Astrocyte (in vitro differentiated cells and primary cell): Measurements from ENCODE around the gene MED13L. TPM values are rescaled to one million over a fixed set of nuclear protein-coding genes. Genes with fewer than 3 reads are reported as not detected.

Experiments
- DNase-seq: peaks from one replicate; pipeline ENCODE4 v3.0.0-alpha.2; 2010; ENCODE audit warnings: low read depth
- FAIRE-seq: peaks from 2 replicates; lab custom pipeline; 2011; peaks lifted over from hg19 to GRCh38; lab: Jason Lieb, UNC
- H2AFZ ChIP-seq: 2 replicates; pipeline ENCODE4 v1.6.0; 2012; ENCODE audit warnings: low read depth, low read length, inconsistent platforms
- H3K27ac ChIP-seq: 2 replicates; pipeline ENCODE4 v1.5.1; 2011; ENCODE audit warnings: low read depth, low read length, inconsistent platforms
- H3K27me3 ChIP-seq: 2 replicates; pipeline ENCODE4 v1.6.0; 2011; ENCODE audit warnings: low read length, inconsistent platforms; ENCODE audit not compliant: insufficient read depth
- H3K36me3 ChIP-seq: 2 replicates; pipeline ENCODE4 v1.5.1; 2011; ENCODE audit warnings: low read length, inconsistent platforms; ENCODE audit not compliant: insufficient read depth
- H3K4me1 ChIP-seq: 2 replicates; pipeline ENCODE4 v1.5.1; 2011; ENCODE audit warnings: low read length, inconsistent platforms; ENCODE audit not compliant: insufficient read depth
- H3K4me2 ChIP-seq: 2 replicates; pipeline ENCODE4 v1.6.0; 2012; ENCODE audit warnings: low read length, inconsistent platforms
- H3K4me3 ChIP-seq: 2 replicates; pipeline ENCODE4 v1.5.1; 2011; ENCODE audit warnings: low read depth, mild to moderate bottlenecking, low read length, inconsistent platforms; ENCODE audit not compliant: insufficient read depth
- H3K79me2 ChIP-seq: 2 replicates; pipeline ENCODE4 v1.6.0; 2012; ENCODE audit warnings: mild to moderate bottlenecking, low read length, inconsistent platforms; ENCODE audit not compliant: insufficient read depth
- H3K9ac ChIP-seq: 2 replicates; pipeline ENCODE4 v1.6.0; 2012; ENCODE audit warnings: mild to moderate bottlenecking, low read length, inconsistent platforms
- H3K9me3 ChIP-seq: 2 replicates; pipeline ENCODE4 v1.5.1; 2012; ENCODE audit warnings: low read depth, mild to moderate bottlenecking, low read length, inconsistent platforms; ENCODE audit not compliant: insufficient read depth
- H4K20me1 ChIP-seq: 2 replicates; pipeline ENCODE4 v1.6.0; 2012; ENCODE audit warnings: low read length, inconsistent platforms; ENCODE audit not compliant: insufficient read depth
- H3K27ac Mint-ChIP-seq: one replicate; pipeline ENCODE4 v1.8.0; 2021; ENCODE audit warnings: mild to moderate bottlenecking, mixed read lengths; ENCODE audit not compliant: unreplicated experiment
- H3K27me3 Mint-ChIP-seq: one replicate; pipeline ENCODE4 v1.8.0; 2021; ENCODE audit warnings: low read depth, mixed read lengths; ENCODE audit not compliant: unreplicated experiment
- H3K36me3 Mint-ChIP-seq: one replicate; pipeline ENCODE4 v1.8.0; 2021; ENCODE audit warnings: low read depth, mixed read lengths; ENCODE audit not compliant: unreplicated experiment
- H3K4me1 Mint-ChIP-seq: one replicate; pipeline ENCODE4 v1.8.0; 2021; ENCODE audit warnings: low read depth, mixed read lengths; ENCODE audit not compliant: unreplicated experiment
- H3K4me3 Mint-ChIP-seq: one replicate; pipeline ENCODE4 v1.8.0; 2021; ENCODE audit warnings: mild to moderate bottlenecking, moderate library complexity, mixed read lengths; ENCODE audit not compliant: unreplicated experiment
- H3K9me3 Mint-ChIP-seq: one replicate; pipeline ENCODE4 v1.8.0; 2021; ENCODE audit warnings: mild to moderate bottlenecking, mixed read lengths; ENCODE audit not compliant: unreplicated experiment
- CTCF ChIP-seq: IDR thresholded peaks from 2 replicates; pipeline ENCODE4 v1.5.1; 2011; ENCODE audit warnings: low read depth, mild to moderate bottlenecking, inconsistent platforms, low read length, moderate library complexity; ENCODE audit not compliant: insufficient read depth
- EZH2 ChIP-seq: IDR thresholded peaks from 2 replicates; pipeline ENCODE4 v1.6.1; 2012; ENCODE audit warnings: mild to moderate bottlenecking, low read length, inconsistent platforms; ENCODE audit not compliant: insufficient read depth
- total RNA-seq: library from RNA; stranded (reverse); gene quantifications from 2 replicates; pipeline ENCODE4 v1.2.1, GENCODE V29; 2021

MED13L gene
- total RNA-seq, 1 donor from 2014 or later = 153 TPM

GRCh38 chr12:115968211-115968610 lies 309.3 kb downstream of the MED13L start:
- TF ChIP-seq EZH2 (no peak), CTCF (no peak)
- H2AFZ ChIP-seq = no peak overlapping the region
- H3K79me2 ChIP-seq = no peaks in the 10 kb centered on the region
- no peak overlapping the region for H3K4me3 Mint-ChIP-seq
- peaks cover under 1% of the 10 kb centered on the region for H4K20me1 ChIP-seq
- peaks cover 11% of the 10 kb centered on the region for H3K4me1 ChIP-seq
- H3K9me3 Mint-ChIP-seq = no peaks in the 10 kb centered on the region
- H3K27ac ChIP-seq = no peak overlapping the region
- H3K4me1 Mint-ChIP-seq = peaks cover 21% of the 10 kb centered on the region
- H3K27ac Mint-ChIP-seq = no peak overlapping the region
- H3K36me3 ChIP-seq = peaks cover 55% of the 10 kb centered on the region
- H3K27me3 ChIP-seq = no peaks in the 10 kb centered on the region
- no peak for DNase-seq
- no peak for FAIRE-seq
- H3K36me3 Mint-ChIP-seq = peaks cover 22% of the 10 kb centered on the region
- H3K4me3 ChIP-seq = no peak overlapping the region
- H3K9me3 ChIP-seq = no peaks in the 10 kb centered on the region
- no peak overlapping the region for H3K4me2 ChIP-seq
- no peak overlapping the region for H3K9ac ChIP-seq
- no peaks in the 10 kb centered on the region for H3K27me3 Mint-ChIP-seq

GRCh38 chr12:115966376-115966775 lies 311.1 kb downstream of the MED13L start:
- H3K27me3 ChIP-seq = no peaks in the 10 kb centered on the region
- Mint-ChIP-seq H3K4me1 (peaks cover 23% of the 10 kb centered on the region), H3K27me3 (no peaks in the 10 kb centered on the region), H3K27ac (peak overlapping the region; percentile 58), H3K9me3 (no peaks in the 10 kb centered on the region), H3K4me3 (no peak overlapping the region), H3K36me3 (peaks cover 16% of the 10 kb centered on the region)
- H4K20me1 ChIP-seq = peaks cover 5% of the 10 kb centered on the region
- H3K4me3 ChIP-seq = no peak overlapping the region
- H3K36me3 ChIP-seq = peaks cover 43% of the 10 kb centered on the region
- TF ChIP-seq CTCF = no peak
- TF ChIP-seq EZH2 = no peak
- H3K4me2 ChIP-seq = no peak overlapping the region
- no peak overlapping the region for H2AFZ ChIP-seq
- H3K4me1 ChIP-seq = peaks cover 21% of the 10 kb centered on the region
- H3K9me3 ChIP-seq = no peaks in the 10 kb centered on the region
- H3K9ac ChIP-seq = no peak overlapping the region
- DNase-seq (no peak), FAIRE-seq (no peak)
- H3K27ac ChIP-seq = no peak overlapping the region
- no peaks in the 10 kb centered on the region for H3K79me2 ChIP-seq

- H3K27me3 Mint-ChIP-seq = no peaks in the 10 kb centered on the region
Measured at GRCh38 chr12:115964626-115965025, 312.9 kb downstream of the MED13L start.

More at GRCh38 chr12:115964626-115965025, 312.9 kb downstream of the MED13L start:
- no peak for FAIRE-seq
- no peaks in the 10 kb centered on the region for H3K9me3 Mint-ChIP-seq
- Histone ChIP-seq H4K20me1 (peaks cover 5% of the 10 kb centered on the region), H3K9ac (no peak overlapping the region), H2AFZ (no peak overlapping the region), H3K9me3 (no peaks in the 10 kb centered on the region), H3K4me3 (no peak overlapping the region), H3K27me3 (no peaks in the 10 kb centered on the region), H3K36me3 (peaks cover 42% of the 10 kb centered on the region), H3K79me2 (no peaks in the 10 kb centered on the region), H3K4me1 (peaks cover 21% of the 10 kb centered on the region), H3K4me2 (no peak overlapping the region), H3K27ac (no peak overlapping the region)
- TF ChIP-seq EZH2 = no peak
- TF ChIP-seq CTCF = no peak
- H3K4me1 Mint-ChIP-seq = peaks cover 29% of the 10 kb centered on the region
- H3K4me3 Mint-ChIP-seq = no peak overlapping the region
- peak overlapping the region; percentile 79 for H3K27ac Mint-ChIP-seq
- no peak for DNase-seq
- H3K36me3 Mint-ChIP-seq = peaks cover 24% of the 10 kb centered on the region
